Peyer's patch (tissue), 4 donors: Measurements from ENCODE around the gene AFMID. TPM values are rescaled to one million over a fixed set of nuclear protein-coding genes. Genes with fewer than 3 reads are reported as not detected.

Experiments used
- DNase-seq, 3 donors: peaks; one replicate each; pipeline ENCODE4 v3.0.0-alpha.2; 2017 to 2019
- H3K27ac ChIP-seq, 4 donors: fragments of 200-600 bp; sonication (generic); one replicate each; pipeline ENCODE4 v1.5.1; 2016 to 2019
- H3K27me3 ChIP-seq, 2 donors: fragments of 200-600 bp; sonication (generic); one replicate each; pipeline ENCODE4 v1.5.1; 2019
- H3K36me3 ChIP-seq, 3 donors: fragments of 200-600 bp; sonication (generic); one replicate each; pipeline ENCODE4 v1.5.1; 2016 to 2019
- H3K4me1 ChIP-seq, 4 donors: fragments of 200-600 bp; sonication (generic); one replicate each; pipeline ENCODE4 v1.5.1; 2016 to 2019
- H3K4me3 ChIP-seq, 4 donors: fragments of 200-600 bp; sonication (generic); 1 replicate in 3 of 4; 2 replicates in 1 of 4; pipeline ENCODE4 v1.5.1; 2016 to 2019; ENCODE audit warnings: mild to moderate bottlenecking in 1 of 4
- H3K9me3 ChIP-seq, 4 donors: fragments of 200-600 bp; sonication (generic); one replicate each; pipeline ENCODE4 v1.5.1; 2016 to 2019; ENCODE audit warnings: mild to moderate bottlenecking in 1 of 4
- POLR2A ChIP-seq, 2 donors: fragments of 450-650 bp; IDR thresholded peaks; one replicate each; pipeline ENCODE4 v1.5.1; 2017; ENCODE audit warnings: antibody characterized with exemption in 2 of 2, mild to moderate bottlenecking in 2 of 2, moderate library complexity in 2 of 2
- small RNA-seq, 2 donors: library from RNA; depleted of rRNA; stranded (forward); fragments of <200 nt; gene quantifications; one replicate each; pipeline ENCODE3, GENCODE V24; 2016
- total RNA-seq, 4 donors: library from RNA; depleted of rRNA; stranded (reverse); fragments of >200 nt; gene quantifications; one replicate each; pipeline ENCODE4 v1.1.0, GENCODE V29; 2016
- TF ChIP-seq, protein P1 (sequence below), 6 experiments: fragments of 450-650 bp in 4 of 6; fragments of 200-600 bp in 2 of 6; sonication (generic) in 1 of 6; IDR thresholded peaks; one replicate each; pipeline ENCODE4 v1.5.1; 2017 to 2019; ENCODE audit warnings: antibody characterized with exemption in 6 of 6, mild to moderate bottlenecking in 3 of 6, moderate library complexity in 1 of 6

The AFMID gene
- total RNA-seq, 4 donors from 2014 or later: 28.2 to 98.2 (median 51.7) TPM

DNA sequence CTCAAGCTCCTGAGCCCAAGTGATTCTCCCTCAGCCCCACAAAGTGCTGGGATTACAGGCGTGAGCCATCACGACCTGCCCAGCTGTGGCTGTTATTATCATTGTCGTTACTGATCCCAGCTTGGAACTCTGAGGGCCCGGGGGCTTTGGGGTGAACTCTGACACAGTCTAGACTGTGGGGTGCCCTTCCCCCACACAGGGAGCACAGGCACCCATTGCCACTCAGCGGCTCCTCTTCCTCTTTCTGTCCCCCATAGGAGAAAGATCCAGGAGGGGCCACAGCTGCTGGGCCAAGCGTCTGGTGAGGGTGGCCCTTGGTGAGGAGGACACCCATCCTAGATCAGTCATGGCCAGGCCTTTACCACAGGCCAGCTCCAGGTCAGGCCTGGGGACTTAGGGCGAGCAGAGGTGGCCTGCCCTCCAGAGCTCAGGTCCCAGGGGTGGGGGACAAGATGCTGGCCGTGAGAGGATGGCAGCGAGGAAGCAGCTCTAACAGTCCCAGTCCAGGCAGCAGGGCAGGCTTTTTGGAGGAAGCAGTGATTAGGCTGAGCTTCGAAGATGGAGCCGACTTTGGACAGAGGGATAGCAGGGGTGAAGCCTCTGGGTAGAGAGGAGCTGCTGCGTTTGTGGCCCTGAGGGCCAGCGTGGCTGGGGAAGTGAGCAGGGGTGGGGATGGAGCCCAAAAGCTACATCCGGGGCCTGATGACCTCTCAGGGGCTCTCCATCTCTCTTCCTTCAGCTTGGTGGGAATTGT, 69.0 kb downstream of the AFMID start:
- Histone ChIP-seq H3K36me3 (no peaks in the 10 kb centered on the region), H3K4me3 (no peak overlapping the region), H3K27me3 (no peaks in the 10 kb centered on the region), H3K4me1 (peaks cover 0 to 40% (median 35%) of the 10 kb centered on the region in 4 donors), H3K27ac (peak overlapping the region in 1 of 4 donors; percentile 31), H3K9me3 (no peaks in the 10 kb centered on the region)
- DNase-seq: no peak
- TF ChIP-seq, protein P1, sequence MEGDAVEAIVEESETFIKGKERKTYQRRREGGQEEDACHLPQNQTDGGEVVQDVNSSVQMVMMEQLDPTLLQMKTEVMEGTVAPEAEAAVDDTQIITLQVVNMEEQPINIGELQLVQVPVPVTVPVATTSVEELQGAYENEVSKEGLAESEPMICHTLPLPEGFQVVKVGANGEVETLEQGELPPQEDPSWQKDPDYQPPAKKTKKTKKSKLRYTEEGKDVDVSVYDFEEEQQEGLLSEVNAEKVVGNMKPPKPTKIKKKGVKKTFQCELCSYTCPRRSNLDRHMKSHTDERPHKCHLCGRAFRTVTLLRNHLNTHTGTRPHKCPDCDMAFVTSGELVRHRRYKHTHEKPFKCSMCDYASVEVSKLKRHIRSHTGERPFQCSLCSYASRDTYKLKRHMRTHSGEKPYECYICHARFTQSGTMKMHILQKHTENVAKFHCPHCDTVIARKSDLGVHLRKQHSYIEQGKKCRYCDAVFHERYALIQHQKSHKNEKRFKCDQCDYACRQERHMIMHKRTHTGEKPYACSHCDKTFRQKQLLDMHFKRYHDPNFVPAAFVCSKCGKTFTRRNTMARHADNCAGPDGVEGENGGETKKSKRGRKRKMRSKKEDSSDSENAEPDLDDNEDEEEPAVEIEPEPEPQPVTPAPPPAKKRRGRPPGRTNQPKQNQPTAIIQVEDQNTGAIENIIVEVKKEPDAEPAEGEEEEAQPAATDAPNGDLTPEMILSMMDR (IDR thresholded peaks at IDR 0.05): no peak
- TF ChIP-seq POLR2A (IDR thresholded peaks at IDR 0.05): no peak

DNA sequence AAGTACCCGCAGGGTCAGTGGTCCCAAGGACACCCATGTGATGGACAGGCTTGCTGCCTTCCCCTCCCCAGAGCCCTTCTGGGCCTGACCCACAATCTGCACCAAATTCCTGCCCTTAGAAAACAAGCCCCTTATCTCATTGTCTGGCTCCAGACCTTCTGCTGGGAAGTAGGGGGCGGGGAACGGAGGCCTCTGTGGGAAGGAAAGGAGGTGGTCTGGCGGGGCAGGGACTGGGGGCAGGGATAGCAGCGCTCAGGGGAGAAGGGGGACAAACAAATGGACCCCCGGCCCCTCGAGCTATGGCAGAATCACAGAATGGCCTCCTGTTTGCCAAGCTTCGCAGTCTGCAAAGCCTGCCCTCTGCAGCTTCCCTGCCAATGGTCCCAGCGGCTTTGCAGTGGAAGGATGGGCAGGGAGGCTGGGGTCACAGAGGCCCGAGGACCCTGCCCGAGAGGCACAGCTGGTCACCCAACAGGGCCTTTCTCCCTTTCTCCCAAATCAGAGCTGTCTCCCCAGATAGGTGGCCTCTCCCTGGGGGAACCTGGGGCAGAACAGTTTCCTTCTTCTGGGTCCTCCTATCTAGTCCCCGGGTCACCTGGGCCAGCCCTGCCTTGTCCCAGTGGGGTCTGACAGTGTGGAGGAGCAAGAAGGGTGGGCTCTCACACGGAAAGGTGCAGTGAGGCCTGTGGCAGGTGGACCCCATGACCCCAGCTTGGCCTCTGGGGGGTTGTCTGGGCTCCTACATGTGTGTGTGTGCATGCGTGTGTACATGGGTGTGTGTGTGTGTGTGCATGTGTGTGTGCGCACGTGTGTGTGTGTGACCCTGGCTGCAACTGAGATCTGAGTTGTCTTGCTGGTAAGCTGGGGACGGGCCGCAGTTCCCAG, 69.8 kb downstream of the AFMID start:
- no peaks in the 10 kb centered on the region for H3K36me3 ChIP-seq
- H3K27me3 ChIP-seq: no peaks in the 10 kb centered on the region
- no peak for DNase-seq
- H3K27ac ChIP-seq: peak overlapping the region in 2 of 4 donors; percentile 9 to 77
- TF ChIP-seq POLR2A (IDR thresholded peaks at IDR 0.05): no peak
- TF ChIP-seq, protein P1 (IDR thresholded peaks at IDR 0.05): no peak
- no peak overlapping the region for H3K4me3 ChIP-seq
- peaks cover 0 to 32% (median 27%) of the 10 kb centered on the region in 4 donors for H3K4me1 ChIP-seq
- no peaks in the 10 kb centered on the region for H3K9me3 ChIP-seq

Small RNAs within 50 kb of the gene (small RNA-seq; reads per million reads assigned to genes)
- 0 reads per million in 2 donors for gene AC087645.1

Other genes with a start within 250 kb of the AFMID start
- gene TNRC6C, start 228.7 kb upstream of the AFMID start, total RNA-seq: 10 to 100 TPM in 3 of 4 donors, 1 to 10 TPM in 1; 9.7 to 70.1 (median 23.2) TPM
- 100 to 1,000 TPM in 1 of 4 donors, 10 to 100 TPM in 3; 54.5 to 107 (median 94.9) TPM for gene TMC6, start 58.6 kb upstream of the AFMID start, total RNA-seq
- gene TMC8, start 56.6 kb upstream of the AFMID start, total RNA-seq: 10 to 100 TPM in 3 of 4 donors, 1 to 10 TPM in 1; 10.0 to 66.8 (median 22.5) TPM
- 1 to 10 TPM in 1 of 4 donors, not detected in 3; 1.6 TPM for gene C17orf99, start 41.0 kb upstream of the AFMID start, total RNA-seq
- 10 to 100 TPM; 51.2 to 87.2 (median 77.3) TPM for gene SYNGR2, start 18.8 kb upstream of the AFMID start, total RNA-seq
- 10 to 100 TPM in 2 of 4 donors, 1 to 10 TPM in 2; 6.2 to 46.2 (median 10.1) TPM for gene TK1, start 310 bp upstream of the AFMID start, total RNA-seq
- 1 to 10 TPM; 2.4 to 6.5 (median 5.7) TPM for gene BIRC5, start 26.9 kb downstream of the AFMID start, total RNA-seq
- not detected for gene TMEM235, start 44.3 kb downstream of the AFMID start, total RNA-seq
- 100 to 1,000 TPM in 1 of 4 donors, 10 to 100 TPM in 2, 1 to 10 TPM in 1; 3.2 to 125 (median 20.8) TPM for gene SOCS3, start 172.7 kb downstream of the AFMID start, total RNA-seq
- gene PGS1, start 191.3 kb downstream of the AFMID start, total RNA-seq: 100 to 1,000 TPM in 3 of 4 donors, 10 to 100 TPM in 1; 32.4 to 149 (median 116) TPM